Stimulated activated memory B cell treated with anti-CD40 and anti-IgM and Interleukin-4, amounts not matched to agents 10 μg/mL and 1 μg/mL and 100 μg/mL, for 72 hours (primary cell): Measurements from ENCODE around the gene DCBLD2.

Source experiments
- ATAC-seq: fragments of 150-1000 bp; cut with Tn5 transposase; 2 replicates; pipeline ENCODE4 v1.10.0; 2021
- H3K27ac Mint-ChIP-seq: one replicate; pipeline ENCODE4 v1.8.0; 2022; ENCODE audit warnings: mild to moderate bottlenecking, mixed read lengths
- H3K27me3 Mint-ChIP-seq: one replicate; pipeline ENCODE4 v1.8.0; 2022; ENCODE audit warnings: mixed read lengths
- H3K36me3 Mint-ChIP-seq: one replicate; pipeline ENCODE4 v1.8.0; 2022; ENCODE audit warnings: mixed read lengths
- H3K4me1 Mint-ChIP-seq: one replicate; pipeline ENCODE4 v1.8.0; 2022; ENCODE audit warnings: mixed read lengths
- H3K4me3 Mint-ChIP-seq: one replicate; pipeline ENCODE4 v1.8.0; 2022; ENCODE audit warnings: mild to moderate bottlenecking, moderate library complexity, mixed read lengths
- H3K9me3 Mint-ChIP-seq: one replicate; pipeline ENCODE4 v1.8.0; 2022; ENCODE audit warnings: mixed read lengths

Gene DCBLD2

GRCh38 chr3:98778383-98778782, 123.1 kb downstream of the DCBLD2 start:
- Mint-ChIP-seq H3K9me3 (no peaks in the 10 kb centered on the region), H3K4me1 (no peaks in the 10 kb centered on the region), H3K4me3 (no peak overlapping the region), H3K27me3 (peaks cover 9% of the 10 kb centered on the region), H3K36me3 (no peaks in the 10 kb centered on the region), H3K27ac (no peak overlapping the region)
- no peak for ATAC-seq

GRCh38 chr3:98777801-98778220, 123.7 kb downstream of the DCBLD2 start:
- ATAC-seq: no peak
- Mint-ChIP-seq H3K27me3 (peaks cover 9% of the 10 kb centered on the region), H3K4me1 (no peaks in the 10 kb centered on the region), H3K4me3 (no peak overlapping the region), H3K27ac (no peak overlapping the region), H3K9me3 (no peaks in the 10 kb centered on the region), H3K36me3 (no peaks in the 10 kb centered on the region)

- Mint-ChIP-seq H3K4me1 (no peaks in the 10 kb centered on the region), H3K36me3 (no peaks in the 10 kb centered on the region), H3K27ac (no peak overlapping the region), H3K9me3 (no peaks in the 10 kb centered on the region), H3K27me3 (peaks cover 9% of the 10 kb centered on the region), H3K4me3 (no peak overlapping the region)
- ATAC-seq: no peak
These were observed 124.2 kb downstream of the DCBLD2 start for GRCh38 chr3:98777286-98777685.

GRCh38 chr3:98776140-98776493, 125.4 kb downstream of the DCBLD2 start:
- no peaks in the 10 kb centered on the region for H3K36me3 Mint-ChIP-seq
- H3K27me3 Mint-ChIP-seq: peaks cover 14% of the 10 kb centered on the region
- no peaks in the 10 kb centered on the region for H3K4me1 Mint-ChIP-seq
- ATAC-seq: no peak
- H3K4me3 Mint-ChIP-seq: no peak overlapping the region
- H3K27ac Mint-ChIP-seq: no peak overlapping the region
- no peaks in the 10 kb centered on the region for H3K9me3 Mint-ChIP-seq

GRCh38 chr3:98775459-98776139, 125.9 kb downstream of the DCBLD2 start:
- Mint-ChIP-seq H3K9me3 (no peaks in the 10 kb centered on the region), H3K27me3 (peaks cover 17% of the 10 kb centered on the region), H3K4me3 (no peak overlapping the region), H3K27ac (no peak overlapping the region), H3K4me1 (no peaks in the 10 kb centered on the region), H3K36me3 (no peaks in the 10 kb centered on the region)
- no peak for ATAC-seq

GRCh38 chr3:98772022-98772421, 129.5 kb downstream of the DCBLD2 start:
- no peak overlapping the region for H3K27ac Mint-ChIP-seq
- H3K4me1 Mint-ChIP-seq: no peaks in the 10 kb centered on the region
- peaks cover 8% of the 10 kb centered on the region for H3K27me3 Mint-ChIP-seq
- no peaks in the 10 kb centered on the region for H3K36me3 Mint-ChIP-seq
- no peak for ATAC-seq
- H3K4me3 Mint-ChIP-seq: no peak overlapping the region
- H3K9me3 Mint-ChIP-seq: no peaks in the 10 kb centered on the region

- Mint-ChIP-seq H3K36me3 (no peaks in the 10 kb centered on the region), H3K27me3 (peaks cover 8% of the 10 kb centered on the region), H3K27ac (no peak overlapping the region), H3K9me3 (no peaks in the 10 kb centered on the region), H3K4me3 (no peak overlapping the region), H3K4me1 (no peaks in the 10 kb centered on the region)
- no peak for ATAC-seq
These were observed 131.0 kb downstream of the DCBLD2 start for GRCh38 chr3:98770261-98771039.

GRCh38 chr3:98769448-98769847, 132.0 kb downstream of the DCBLD2 start:
- no peak overlapping the region for H3K4me3 Mint-ChIP-seq

GRCh38 chr3:98768961-98769360, 132.5 kb downstream of the DCBLD2 start:
- ATAC-seq: no peak
- Mint-ChIP-seq H3K9me3 (no peaks in the 10 kb centered on the region), H3K4me1 (no peaks in the 10 kb centered on the region), H3K27ac (no peak overlapping the region), H3K27me3 (peaks cover 8% of the 10 kb centered on the region), H3K36me3 (no peaks in the 10 kb centered on the region), H3K4me3 (no peak overlapping the region)

More at GRCh38 chr3:98769448-98769847, 132.0 kb downstream of the DCBLD2 start:
- peaks cover 8% of the 10 kb centered on the region for H3K27me3 Mint-ChIP-seq
- no peaks in the 10 kb centered on the region for H3K36me3 Mint-ChIP-seq
- H3K27ac Mint-ChIP-seq: no peak overlapping the region
- ATAC-seq: no peak
- H3K4me1 Mint-ChIP-seq: no peaks in the 10 kb centered on the region
- H3K9me3 Mint-ChIP-seq: no peaks in the 10 kb centered on the region

- Mint-ChIP-seq H3K9me3 (no peaks in the 10 kb centered on the region), H3K4me3 (no peak overlapping the region), H3K36me3 (no peaks in the 10 kb centered on the region), H3K27me3 (peaks cover 18% of the 10 kb centered on the region), H3K4me1 (peaks cover 6% of the 10 kb centered on the region), H3K27ac (no peak overlapping the region)
- no peak for ATAC-seq
These were observed 134.6 kb downstream of the DCBLD2 start for GRCh38 chr3:98766924-98767323.

GRCh38 chr3:98765721-98766120, 135.8 kb downstream of the DCBLD2 start:
- Mint-ChIP-seq H3K4me3 (no peak overlapping the region), H3K36me3 (no peaks in the 10 kb centered on the region), H3K27ac (no peak overlapping the region), H3K4me1 (peaks cover 6% of the 10 kb centered on the region), H3K9me3 (no peaks in the 10 kb centered on the region), H3K27me3 (peaks cover 10% of the 10 kb centered on the region)
- ATAC-seq: no peak

- H3K27me3 Mint-ChIP-seq: peaks cover 10% of the 10 kb centered on the region
- no peak overlapping the region for H3K4me3 Mint-ChIP-seq
- no peak for ATAC-seq
- peaks cover 6% of the 10 kb centered on the region for H3K4me1 Mint-ChIP-seq
- H3K27ac Mint-ChIP-seq: no peak overlapping the region
- no peaks in the 10 kb centered on the region for H3K36me3 Mint-ChIP-seq
- H3K9me3 Mint-ChIP-seq: no peaks in the 10 kb centered on the region
These were observed 137.0 kb downstream of the DCBLD2 start for GRCh38 chr3:98764472-98764884.

- H3K4me1 Mint-ChIP-seq: peaks cover 6% of the 10 kb centered on the region
- ATAC-seq: no peak
- no peaks in the 10 kb centered on the region for H3K36me3 Mint-ChIP-seq
- H3K27me3 Mint-ChIP-seq: peaks cover 10% of the 10 kb centered on the region
- H3K9me3 Mint-ChIP-seq: no peaks in the 10 kb centered on the region
- no peak overlapping the region for H3K4me3 Mint-ChIP-seq
- no peak overlapping the region for H3K27ac Mint-ChIP-seq
These were observed 137.6 kb downstream of the DCBLD2 start for GRCh38 chr3:98763819-98764418.

GRCh38 chr3:98763076-98763475, 138.4 kb downstream of the DCBLD2 start, which contains the start of gene ST3GAL6:
ST3GAL6 (plus strand) TSS chr3:98763340; CDS start chr3:98768441, 5,101 bp downstream.
- no peaks in the 10 kb centered on the region for H3K9me3 Mint-ChIP-seq
- peaks cover 10% of the 10 kb centered on the region for H3K27me3 Mint-ChIP-seq
- H3K4me1 Mint-ChIP-seq: peaks cover 6% of the 10 kb centered on the region
- ATAC-seq: peak; percentile 27
- H3K27ac Mint-ChIP-seq: no peak within 1 kb of the TSS
- H3K36me3 Mint-ChIP-seq: no peaks in the 10 kb centered on the region
- H3K4me3 Mint-ChIP-seq: no peak within 1 kb of the TSS

GRCh38 chr3:98761643-98762229, 139.8 kb downstream of the DCBLD2 start:
- H3K9me3 Mint-ChIP-seq: no peaks in the 10 kb centered on the region

More at GRCh38 chr3:98761643-98762229, 139.8 kb downstream of the DCBLD2 start:
- H3K27me3 Mint-ChIP-seq: peaks cover 10% of the 10 kb centered on the region
- no peak for ATAC-seq
- H3K4me3 Mint-ChIP-seq: no peak overlapping the region
- peaks cover 6% of the 10 kb centered on the region for H3K4me1 Mint-ChIP-seq
- no peak overlapping the region for H3K27ac Mint-ChIP-seq
- H3K36me3 Mint-ChIP-seq: no peaks in the 10 kb centered on the region
